ENCODE results near the gene SEPTIN11. TPM values are rescaled to one million over a fixed set of nuclear protein-coding genes. Genes with fewer than 3 reads are reported as not detected.

Gene SEPTIN11
- total RNA-seq, 1 experiment from 2014 or later: 77.3 TPM

GRCh38 chr4:76974150-76974549 is 24.6 kb downstream of the SEPTIN11 start:
- Histone ChIP-seq H3K9ac (ENCODE audit: extremely low read depth, insufficient read length, low read length) (no peak overlapping the region), H3K79me1 (ENCODE audit: insufficient read depth, low read depth, low read length, poor library complexity, severe bottlenecking) (peaks cover 15% of the 10 kb centered on the region), H3K27ac (ENCODE audit: insufficient read length, low read depth, low read length) (no peak overlapping the region), H3T11ph (ENCODE audit: low read length) (no peak overlapping the region), H2AFZ (ENCODE audit: low read length) (no peak overlapping the region), H3K27me3 (ENCODE audit: insufficient read depth, low read length) (no peaks in the 10 kb centered on the region), H3K4me2 (ENCODE audit: insufficient read depth, insufficient read length, low read length) (no peak overlapping the region), H2BK20ac (ENCODE audit: low read depth, low read length, poor library complexity, severe bottlenecking) (no peak overlapping the region), H3K56ac (ENCODE audit: insufficient read length, low read depth, low read length) (no peak overlapping the region), H3K23ac (ENCODE audit: insufficient read length, low read depth, low read length) (no peak overlapping the region), H2AK5ac (ENCODE audit: insufficient read length, low read length) (no peak overlapping the region), H3K23me2 (ENCODE audit: insufficient read length, low read depth, low read length, poor library complexity, severe bottlenecking) (no peaks in the 10 kb centered on the region), H2BK12ac (ENCODE audit: insufficient read length, low read depth, low read length) (no peak overlapping the region), H3K79me2 (ENCODE audit: insufficient read depth, low read length) (peaks cover 2% of the 10 kb centered on the region; the same call in 1 of the 2 replicates), H3K18ac (ENCODE audit: insufficient read length, low read depth, low read length) (no peak overlapping the region), H3K9me3 (ENCODE audit: control insufficient read depth, low read depth, low read length) (no peaks in the 10 kb centered on the region), H2BK120ac (ENCODE audit: low read depth, low read length, poor library complexity, severe bottlenecking) (no peak overlapping the region), H4K5ac (ENCODE audit: insufficient read length, low read depth, low read length) (no peak overlapping the region), H4K8ac (replicated peaks; ENCODE audit: insufficient read length, low read depth, low read length) (no peak overlapping the region), H3K4ac (ENCODE audit: low read depth, low read length) (no peak overlapping the region), H2BK15ac (ENCODE audit: low read depth, low read length) (no peak overlapping the region), H4K91ac (ENCODE audit: insufficient read length, low read depth, low read length) (no peak overlapping the region), H2BK5ac (ENCODE audit: insufficient read length, low read length) (no peak overlapping the region), H3K4me1 (ENCODE audit: insufficient read depth, low read length) (peaks cover 8% of the 10 kb centered on the region; the same call in 1 of the 2 replicates), H4K20me1 (ENCODE audit: control insufficient read depth, insufficient read depth, insufficient read length) (no peaks in the 10 kb centered on the region), H3K14ac (ENCODE audit: insufficient read depth, low read length) (no peak overlapping the region)
- peaks cover 19 to 21% of the 10 kb centered on the region in 2 experiments for H3K4me1 Mint-ChIP-seq
- H3K27me3 Mint-ChIP-seq (ENCODE audit: low read depth): no peaks in the 10 kb centered on the region
- TF ChIP-seq CTCF (conservative IDR thresholded peaks at IDR 0.05): no peak
- H3K36me3 Mint-ChIP-seq (ENCODE audit: insufficient read depth in 1 of 3, low read depth in 3 of 3): peaks cover 0 to 1% (median 0%) of the 10 kb centered on the region in 3 experiments; a peak in 1 of 7 replicates
- H3K4me3 Mint-ChIP-seq: no peak overlapping the region
- H3K9me3 Mint-ChIP-seq: no peaks in the 10 kb centered on the region
- DNase-seq: no peak
- H3K27ac Mint-ChIP-seq: no peak overlapping the region; a peak in 1 of 7 replicates
- no CpG with 5 or more reads among the region's 2 CpGs for WGBS (ENCODE audit: extremely low coverage, insufficient read length, low lambda C conversion rate)

Measured in H9 (cell line).